Measurements from ENCODE around the gene RAB17.

Gene RAB17

DNA sequence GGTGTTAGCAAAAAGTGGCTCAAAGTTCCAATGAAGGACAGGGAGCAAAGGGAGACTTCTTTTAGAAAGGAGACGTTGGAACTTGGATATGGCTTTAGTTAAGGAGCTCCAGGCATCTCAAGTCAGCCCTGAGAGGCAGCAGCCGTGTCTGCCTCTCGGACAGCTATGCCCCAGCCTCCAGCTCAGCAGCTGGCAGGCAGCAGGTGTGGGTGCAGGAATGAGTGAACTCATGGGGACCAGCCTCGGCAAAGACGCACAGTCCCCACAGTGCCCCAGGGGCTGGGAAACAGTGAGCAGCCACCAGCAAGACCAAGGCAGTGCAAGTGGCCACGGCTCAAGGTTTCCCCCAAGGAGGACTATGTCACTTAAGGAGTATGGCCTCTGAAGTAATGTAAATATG lies 35.2 kb upstream of the RAB17 start:
- Histone ChIP-seq H4K20me1 (ENCODE audit: insufficient read depth, low read length) (no peaks in the 10 kb centered on the region), H3K27ac (ENCODE audit: low read length) (no peak overlapping the region), H3K9me3 (ENCODE audit: insufficient read depth, low read length) (no peaks in the 10 kb centered on the region), H3K4me2 (ENCODE audit: low read length) (no peak overlapping the region), H3K4me1 (ENCODE audit: low read length) (no peaks in the 10 kb centered on the region), H3K27me3 (ENCODE audit: low read depth, low read length) (peaks cover 4% of the 10 kb centered on the region; the same call in 1 of the 2 replicates), H3K79me2 (ENCODE audit: low read length) (no peaks in the 10 kb centered on the region), H3K9ac (ENCODE audit: low read length) (no peak overlapping the region), H2AFZ (ENCODE audit: low read depth, low read length) (no peak overlapping the region), H3K4me3 (ENCODE audit: low read length) (no peak overlapping the region), H3K36me3 (replicated peaks; ENCODE audit: low read depth, low read length) (no peaks in the 10 kb centered on the region)
- TF ChIP-seq EZH2phosphoT487 (IDR thresholded peaks at IDR 0.05; ENCODE audit: low read depth) = no peak
- TF ChIP-seq, protein P1, sequence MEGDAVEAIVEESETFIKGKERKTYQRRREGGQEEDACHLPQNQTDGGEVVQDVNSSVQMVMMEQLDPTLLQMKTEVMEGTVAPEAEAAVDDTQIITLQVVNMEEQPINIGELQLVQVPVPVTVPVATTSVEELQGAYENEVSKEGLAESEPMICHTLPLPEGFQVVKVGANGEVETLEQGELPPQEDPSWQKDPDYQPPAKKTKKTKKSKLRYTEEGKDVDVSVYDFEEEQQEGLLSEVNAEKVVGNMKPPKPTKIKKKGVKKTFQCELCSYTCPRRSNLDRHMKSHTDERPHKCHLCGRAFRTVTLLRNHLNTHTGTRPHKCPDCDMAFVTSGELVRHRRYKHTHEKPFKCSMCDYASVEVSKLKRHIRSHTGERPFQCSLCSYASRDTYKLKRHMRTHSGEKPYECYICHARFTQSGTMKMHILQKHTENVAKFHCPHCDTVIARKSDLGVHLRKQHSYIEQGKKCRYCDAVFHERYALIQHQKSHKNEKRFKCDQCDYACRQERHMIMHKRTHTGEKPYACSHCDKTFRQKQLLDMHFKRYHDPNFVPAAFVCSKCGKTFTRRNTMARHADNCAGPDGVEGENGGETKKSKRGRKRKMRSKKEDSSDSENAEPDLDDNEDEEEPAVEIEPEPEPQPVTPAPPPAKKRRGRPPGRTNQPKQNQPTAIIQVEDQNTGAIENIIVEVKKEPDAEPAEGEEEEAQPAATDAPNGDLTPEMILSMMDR (IDR thresholded peaks at IDR 0.05; ENCODE audit: low read depth, low read length) = no peak

- no peaks in the 10 kb centered on the region for H3K79me2 ChIP-seq (ENCODE audit: low read length)
- no peaks in the 10 kb centered on the region for H4K20me1 ChIP-seq (ENCODE audit: insufficient read depth, low read length)
- TF ChIP-seq, protein P1 (IDR thresholded peaks at IDR 0.05; ENCODE audit: low read depth, low read length) = no peak
- TF ChIP-seq EZH2phosphoT487 (IDR thresholded peaks at IDR 0.05; ENCODE audit: low read depth) = no peak
- no peak overlapping the region for H3K9ac ChIP-seq (ENCODE audit: low read length)
- no peak overlapping the region for H3K4me3 ChIP-seq (ENCODE audit: low read length)
- no peaks in the 10 kb centered on the region for H3K9me3 ChIP-seq (ENCODE audit: insufficient read depth, low read length)
- no peak overlapping the region for H2AFZ ChIP-seq (ENCODE audit: low read depth, low read length)
- peaks cover 4% of the 10 kb centered on the region; the same call in 1 of the 2 replicates for H3K27me3 ChIP-seq (ENCODE audit: low read depth, low read length)
- H3K36me3 ChIP-seq (replicated peaks; ENCODE audit: low read depth, low read length) = no peaks in the 10 kb centered on the region
- H3K27ac ChIP-seq (ENCODE audit: low read length) = no peak overlapping the region
- no peak overlapping the region for H3K4me2 ChIP-seq (ENCODE audit: low read length)
- no peaks in the 10 kb centered on the region for H3K4me1 ChIP-seq (ENCODE audit: low read length)
Measured at GRCh38 chr2:237625216-237625705, 34.7 kb upstream of the RAB17 start.

- no peak overlapping the region for H3K27ac ChIP-seq (ENCODE audit: low read length)
- no peak for TF ChIP-seq EZH2phosphoT487 (IDR thresholded peaks at IDR 0.05; ENCODE audit: low read depth)
- TF ChIP-seq, protein P1 (IDR thresholded peaks at IDR 0.05; ENCODE audit: low read depth, low read length) = peak; percentile 30; the same call in 1 of the 2 replicates
Measured at GRCh38 chr2:237624565-237624964, 34.0 kb upstream of the RAB17 start.

DNA sequence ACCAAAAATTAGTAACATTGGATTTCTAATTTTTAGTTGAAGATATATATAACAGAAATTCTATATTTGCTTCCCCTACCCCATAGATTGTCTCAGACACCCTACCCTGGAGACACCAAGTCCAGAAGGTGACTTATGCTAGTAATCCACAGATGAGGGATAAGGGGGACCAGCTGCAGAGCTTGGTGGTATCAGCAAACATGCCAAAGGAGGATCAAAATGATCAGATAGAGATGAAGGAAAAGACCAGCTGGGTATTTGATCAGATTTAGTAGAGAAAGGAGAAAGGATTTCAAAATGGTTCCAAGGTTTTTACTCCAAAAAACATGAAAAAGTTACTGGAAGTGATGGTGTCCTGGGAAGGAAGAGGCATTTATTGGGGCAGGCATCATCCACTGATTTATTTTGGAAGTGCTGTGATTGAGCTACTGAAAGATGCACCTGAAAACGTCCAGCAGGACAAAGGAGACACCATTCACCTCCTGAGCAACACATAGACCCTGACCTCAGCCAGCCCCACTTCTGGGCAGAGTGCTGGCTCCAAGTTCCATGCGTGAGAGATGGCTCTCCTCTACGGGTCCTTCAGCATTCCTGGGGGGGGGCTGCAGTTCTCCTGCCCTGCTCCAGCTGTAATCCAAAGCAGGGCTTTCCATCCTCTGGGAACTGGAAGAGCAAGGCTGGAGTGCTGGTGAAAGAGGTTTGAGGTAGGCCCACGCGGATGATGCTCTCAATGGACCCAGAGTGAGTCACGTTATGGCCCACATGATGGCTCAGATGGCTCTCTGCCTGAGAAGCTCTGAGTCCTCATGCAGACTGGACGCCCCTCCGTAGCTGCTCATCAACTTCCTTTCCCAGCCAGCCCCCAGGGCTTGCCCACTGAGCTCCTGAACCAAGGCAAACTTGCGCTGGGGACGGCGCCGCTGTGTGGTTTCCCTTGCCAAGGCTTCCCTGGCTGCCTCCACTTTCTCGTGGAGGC lies 33.2 kb upstream of the RAB17 start:
- no peak overlapping the region for H3K27ac ChIP-seq (ENCODE audit: low read length)
- H3K79me2 ChIP-seq (ENCODE audit: low read length) = no peaks in the 10 kb centered on the region
- H3K9me3 ChIP-seq (ENCODE audit: insufficient read depth, low read length) = no peaks in the 10 kb centered on the region
- H4K20me1 ChIP-seq (ENCODE audit: insufficient read depth, low read length) = no peaks in the 10 kb centered on the region
- H3K9ac ChIP-seq (ENCODE audit: low read length) = no peak overlapping the region
- H3K36me3 ChIP-seq (replicated peaks; ENCODE audit: low read depth, low read length) = no peaks in the 10 kb centered on the region
- TF ChIP-seq, protein P1 (IDR thresholded peaks at IDR 0.05; ENCODE audit: low read depth, low read length) = no peak
- H2AFZ ChIP-seq (ENCODE audit: low read depth, low read length) = no peak overlapping the region
- no peak overlapping the region for H3K4me3 ChIP-seq (ENCODE audit: low read length)
- H3K4me1 ChIP-seq (ENCODE audit: low read length) = no peaks in the 10 kb centered on the region
- H3K4me2 ChIP-seq (ENCODE audit: low read length) = no peak overlapping the region
- peaks cover 4% of the 10 kb centered on the region; the same call in 1 of the 2 replicates for H3K27me3 ChIP-seq (ENCODE audit: low read depth, low read length)

More at GRCh38 chr2:237624565-237624964, 34.0 kb upstream of the RAB17 start:
- H3K4me2 ChIP-seq (ENCODE audit: low read length) = no peak overlapping the region
- H4K20me1 ChIP-seq (ENCODE audit: insufficient read depth, low read length) = no peaks in the 10 kb centered on the region
- no peaks in the 10 kb centered on the region for H3K4me1 ChIP-seq (ENCODE audit: low read length)
- no peak overlapping the region for H3K9ac ChIP-seq (ENCODE audit: low read length)
- no peak overlapping the region for H2AFZ ChIP-seq (ENCODE audit: low read depth, low read length)
- H3K4me3 ChIP-seq (ENCODE audit: low read length) = no peak overlapping the region
- no peaks in the 10 kb centered on the region for H3K79me2 ChIP-seq (ENCODE audit: low read length)
- no peaks in the 10 kb centered on the region for H3K9me3 ChIP-seq (ENCODE audit: insufficient read depth, low read length)
- H3K27me3 ChIP-seq (ENCODE audit: low read depth, low read length) = peaks cover 4% of the 10 kb centered on the region; the same call in 1 of the 2 replicates
- no peaks in the 10 kb centered on the region for H3K36me3 ChIP-seq (replicated peaks; ENCODE audit: low read depth, low read length)

All from OCI-LY3 (cell line).